ENCODE data around the gene VEGFA. TPM values are rescaled to one million over a fixed set of nuclear protein-coding genes. Genes with fewer than 3 reads are reported as not detected.

Gene VEGFA
- total and polyA plus RNA-seq, 2 experiments from 2014 or later = 199 to 626 TPM

GRCh38 chr6:43740321-43740960 lies 29.6 kb upstream of the VEGFA start:
- Histone ChIP-seq H3K4me1 (ENCODE audit: low read depth) (peaks cover 9% of the 10 kb centered on the region), H3K27ac (no peak overlapping the region), H3K4me3 (no peak overlapping the region), H3K36me3 (no peaks in the 10 kb centered on the region), H3K27me3 (no peaks in the 10 kb centered on the region), H3K9me3 (ENCODE audit: low read depth) (no peaks in the 10 kb centered on the region)
- no peak for TF ChIP-seq CTCF (IDR thresholded peaks at IDR 0.05; ENCODE audit: low read depth, low read length)
- no peak for DNase-seq (ENCODE audit: low read depth in 1 of 2, low spot score in 1 of 2)

GRCh38 chr6:43740961-43741764 lies 28.8 kb upstream of the VEGFA start:
- H3K4me3 ChIP-seq = no peak overlapping the region
- H3K36me3 ChIP-seq = no peaks in the 10 kb centered on the region
- H3K9me3 ChIP-seq (ENCODE audit: low read depth) = no peaks in the 10 kb centered on the region
- no peak for TF ChIP-seq CTCF (IDR thresholded peaks at IDR 0.05; ENCODE audit: low read depth, low read length)
- no peaks in the 10 kb centered on the region for H3K27me3 ChIP-seq
- H3K27ac ChIP-seq = no peak overlapping the region
- DNase-seq (ENCODE audit: low read depth in 1 of 2, low spot score in 1 of 2) = no peak
- H3K4me1 ChIP-seq (ENCODE audit: low read depth) = peaks cover 9% of the 10 kb centered on the region

DNA sequence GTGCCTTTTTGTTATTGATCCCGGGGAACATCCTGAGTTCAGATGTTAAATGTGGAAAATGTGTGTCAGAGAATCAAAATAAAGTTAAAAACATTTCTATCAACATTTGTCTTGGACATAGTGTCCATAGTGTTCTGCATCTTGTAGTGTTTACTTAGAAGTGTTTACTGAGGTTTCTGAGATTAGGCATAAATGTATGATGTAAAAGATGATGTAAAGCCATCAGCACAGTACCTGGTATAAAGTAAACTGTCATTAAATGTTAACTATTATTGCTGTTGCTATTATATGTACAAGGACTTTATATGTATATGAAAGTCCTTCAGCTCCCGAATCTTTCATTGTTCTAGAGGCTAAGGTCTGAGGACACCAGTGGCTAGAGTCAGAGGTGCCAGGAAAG lies 28.2 kb upstream of the VEGFA start:
- H3K27me3 ChIP-seq = no peaks in the 10 kb centered on the region
- no peak overlapping the region for H3K4me3 ChIP-seq
- no peaks in the 10 kb centered on the region for H3K36me3 ChIP-seq
- no peak for TF ChIP-seq CTCF (IDR thresholded peaks at IDR 0.05; ENCODE audit: low read depth, low read length)
- no peak for DNase-seq (ENCODE audit: low read depth in 1 of 2, low spot score in 1 of 2)
- H3K4me1 ChIP-seq (ENCODE audit: low read depth) = peaks cover 9% of the 10 kb centered on the region
- H3K27ac ChIP-seq = no peak overlapping the region
- H3K9me3 ChIP-seq (ENCODE audit: low read depth) = no peaks in the 10 kb centered on the region

- Histone ChIP-seq H3K27ac (no peak overlapping the region), H3K27me3 (no peaks in the 10 kb centered on the region), H3K36me3 (no peaks in the 10 kb centered on the region), H3K4me1 (ENCODE audit: low read depth) (peaks cover 9% of the 10 kb centered on the region), H3K9me3 (ENCODE audit: low read depth) (no peaks in the 10 kb centered on the region), H3K4me3 (no peak overlapping the region)
- DNase-seq (ENCODE audit: low read depth in 1 of 2, low spot score in 1 of 2) = no peak
- TF ChIP-seq CTCF (IDR thresholded peaks at IDR 0.05; ENCODE audit: low read depth, low read length) = no peak
These were observed 27.7 kb upstream of the VEGFA start for GRCh38 chr6:43742285-43742684.

- Histone ChIP-seq H3K36me3 (no peaks in the 10 kb centered on the region), H3K4me3 (no peak overlapping the region), H3K27ac (no peak overlapping the region), H3K27me3 (no peaks in the 10 kb centered on the region), H3K4me1 (ENCODE audit: low read depth) (peaks cover 9% of the 10 kb centered on the region), H3K9me3 (ENCODE audit: low read depth) (no peaks in the 10 kb centered on the region)
- no peak for TF ChIP-seq CTCF (IDR thresholded peaks at IDR 0.05; ENCODE audit: low read depth, low read length)
- no peak for DNase-seq (ENCODE audit: low read depth in 1 of 2, low spot score in 1 of 2)
These were observed 26.9 kb upstream of the VEGFA start for GRCh38 chr6:43742931-43743632.
